ENCODE data around the gene VKORC1. TPM values are rescaled to one million over a fixed set of nuclear protein-coding genes. Genes with fewer than 3 reads are reported as not detected.

VKORC1 gene
- total RNA-seq, 1 donor from 2014 or later: 53.0 TPM

DNA sequence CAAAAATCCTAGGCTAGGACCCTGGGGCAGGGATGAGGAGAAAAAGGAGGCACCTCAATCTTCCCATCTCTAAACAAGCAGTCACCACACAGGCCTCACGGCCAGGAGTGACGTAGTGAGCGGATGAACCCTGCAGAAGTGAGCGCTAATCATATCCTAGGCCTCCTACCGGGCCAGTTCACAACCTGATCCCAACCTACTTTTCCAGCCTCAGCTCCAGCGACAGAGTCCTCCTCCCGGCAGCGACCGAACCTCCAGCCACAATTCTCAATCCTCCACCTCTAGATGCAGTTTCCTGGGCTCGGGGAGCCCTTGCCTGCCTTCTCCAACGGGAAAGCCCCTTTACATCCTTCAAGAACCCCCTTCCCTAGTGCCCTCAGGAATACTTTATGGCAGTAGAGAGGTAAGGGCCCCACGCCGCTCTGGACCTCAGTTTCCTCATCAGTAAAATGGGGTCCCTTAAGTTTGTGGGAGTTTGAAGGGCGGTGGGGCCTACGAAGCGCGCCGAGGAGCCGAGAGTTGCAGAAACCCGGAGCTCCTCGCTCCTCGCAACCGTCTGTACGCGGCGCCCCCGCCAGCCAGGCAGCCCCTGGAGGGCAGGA, 22.0 kb downstream of the VKORC1 start:
- Mint-ChIP-seq H3K4me3 (peak overlapping the region; percentile 99), H3K27me3 (ENCODE audit: insufficient read depth) (no peaks in the 10 kb centered on the region), H3K27ac (peak overlapping the region; percentile 93), H3K36me3 (ENCODE audit: low read depth) (peaks cover 19% of the 10 kb centered on the region), H3K4me1 (ENCODE audit: low read depth) (peaks cover 43% of the 10 kb centered on the region), H3K9me3 (no peaks in the 10 kb centered on the region)
- intact Hi-C loops (cut with micrococcal nuclease): loop anchor here (2.0 to 10.0 kb wide), 4 partner anchors 282 to 1210 kb away; partner anchors contain the start of genes CDIPT, CFAP119, ITGAX and RNF40
- peak; percentile 17 for DNase-seq (ENCODE audit: low spot score)

DNA sequence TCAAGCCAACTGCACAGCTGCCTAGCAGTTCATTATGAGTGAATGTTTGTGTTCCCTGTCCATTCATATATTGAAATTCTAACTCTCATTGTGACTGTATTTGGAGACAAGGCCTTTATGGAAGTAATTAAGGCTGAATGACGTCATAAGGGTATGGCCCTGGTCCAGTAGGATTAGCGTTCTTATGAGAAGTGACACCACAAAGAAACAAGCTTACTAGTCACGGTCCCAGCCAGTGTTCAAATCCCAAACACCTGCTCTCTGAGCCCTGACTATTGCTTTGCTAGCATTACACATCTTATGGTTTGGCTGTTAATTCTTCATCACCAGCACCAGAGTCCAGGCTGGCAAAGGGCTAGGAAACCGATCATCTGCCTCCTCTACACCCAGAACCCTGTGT, 22.7 kb downstream of the VKORC1 start:
- intact Hi-C loops (cut with micrococcal nuclease): loop anchor here (2.0 to 10.0 kb wide), 4 partner anchors 283 to 1210 kb away; partner anchors contain the start of genes CDIPT, CFAP119, ITGAX and RNF40
- Mint-ChIP-seq H3K27ac (peak overlapping the region; percentile 93), H3K4me3 (peak overlapping the region; percentile 99), H3K36me3 (ENCODE audit: low read depth) (peaks cover 19% of the 10 kb centered on the region), H3K4me1 (ENCODE audit: low read depth) (peaks cover 49% of the 10 kb centered on the region), H3K9me3 (no peaks in the 10 kb centered on the region), H3K27me3 (ENCODE audit: insufficient read depth) (no peaks in the 10 kb centered on the region)
- DNase-seq (ENCODE audit: low spot score): no peak

GRCh38 chr16:31067342-31067741, 27.3 kb downstream of the VKORC1 start:
- H3K36me3 Mint-ChIP-seq (ENCODE audit: low read depth): peaks cover 18% of the 10 kb centered on the region
- no peaks in the 10 kb centered on the region for H3K9me3 Mint-ChIP-seq
- H3K4me3 Mint-ChIP-seq: no peak overlapping the region
- no peak for DNase-seq (ENCODE audit: low spot score)
- no peak overlapping the region for H3K27ac Mint-ChIP-seq
- intact Hi-C loops (cut with micrococcal nuclease): no loop called here
- no peaks in the 10 kb centered on the region for H3K27me3 Mint-ChIP-seq (ENCODE audit: insufficient read depth)
- H3K4me1 Mint-ChIP-seq (ENCODE audit: low read depth): peaks cover 66% of the 10 kb centered on the region

DNA sequence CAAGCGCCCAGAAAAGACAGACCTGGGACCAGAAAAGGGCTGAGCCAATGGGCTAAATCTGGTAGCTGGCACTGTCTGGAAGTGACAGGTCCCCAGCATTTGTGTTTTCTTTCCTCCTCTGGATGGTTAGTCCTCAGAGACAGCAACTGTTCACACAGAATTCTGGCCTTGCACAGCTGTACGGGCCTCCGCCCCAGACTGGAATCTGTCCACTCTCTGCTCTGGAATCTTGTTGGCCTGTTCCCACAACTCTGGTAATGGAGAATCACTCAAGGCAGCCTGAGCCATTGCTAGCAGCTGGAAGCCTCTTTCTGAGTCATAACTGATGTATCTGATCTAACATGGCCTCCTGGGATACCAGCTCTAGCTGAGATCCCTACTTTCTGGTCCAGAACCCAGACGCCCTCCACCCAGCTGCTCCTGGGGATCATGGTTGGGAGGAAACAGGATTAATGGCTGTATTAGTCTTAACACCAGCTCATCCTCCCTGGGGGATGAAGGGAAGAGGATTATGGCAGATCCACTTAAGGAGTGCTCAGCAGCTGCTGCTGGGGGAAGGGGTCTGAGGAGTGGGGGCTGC, 29.6 kb downstream of the VKORC1 start:
- no peaks in the 10 kb centered on the region for H3K27me3 Mint-ChIP-seq (ENCODE audit: insufficient read depth)
- DNase-seq (ENCODE audit: low spot score): no peak
- H3K27ac Mint-ChIP-seq: peak overlapping the region; percentile 70
- intact Hi-C loops (cut with micrococcal nuclease): no loop called here
- H3K4me1 Mint-ChIP-seq (ENCODE audit: low read depth): peaks cover 56% of the 10 kb centered on the region
- H3K36me3 Mint-ChIP-seq (ENCODE audit: low read depth): peaks cover 24% of the 10 kb centered on the region
- no peaks in the 10 kb centered on the region for H3K9me3 Mint-ChIP-seq
- H3K4me3 Mint-ChIP-seq: peak overlapping the region; percentile 76

DNA sequence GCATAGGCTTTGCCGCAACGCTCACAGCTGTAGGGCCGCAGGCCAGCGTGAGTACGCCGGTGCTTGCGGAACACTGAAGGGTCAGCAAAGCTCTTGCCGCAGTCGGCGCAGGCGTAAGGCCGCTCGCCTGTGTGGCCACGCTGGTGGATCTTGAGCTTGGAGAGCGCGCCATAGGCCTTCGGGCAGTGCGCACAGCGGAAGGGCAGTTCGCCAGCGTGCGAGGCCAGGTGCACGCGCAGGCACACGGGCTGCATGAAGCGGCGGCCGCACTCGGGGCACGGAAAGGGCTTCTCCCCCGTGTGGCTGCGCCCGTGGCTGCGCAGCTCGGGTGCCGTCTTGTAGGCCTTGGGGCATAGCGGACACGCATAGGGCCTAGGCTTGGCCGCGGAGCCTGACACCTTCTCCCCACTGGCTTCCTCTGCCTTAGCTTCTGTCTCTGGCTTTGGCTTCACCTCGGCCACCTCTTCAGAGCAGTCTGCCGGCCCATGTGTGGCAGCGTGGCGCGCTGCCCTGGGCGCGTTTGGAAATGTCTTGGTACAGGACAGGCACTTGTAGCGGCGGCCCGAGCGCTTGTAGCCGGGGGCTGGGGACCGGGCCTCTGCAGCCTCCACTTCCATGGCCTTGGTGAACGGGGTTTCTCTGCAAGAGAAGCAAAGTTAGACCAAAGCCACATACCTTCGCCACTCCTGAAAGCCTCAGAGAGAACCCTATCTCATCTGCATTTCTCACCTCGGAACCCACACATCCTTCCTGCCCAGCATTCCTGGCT, 30.6 kb downstream of the VKORC1 start:
- Mint-ChIP-seq H3K4me1 (ENCODE audit: low read depth) (peaks cover 50% of the 10 kb centered on the region), H3K9me3 (no peaks in the 10 kb centered on the region), H3K36me3 (ENCODE audit: low read depth) (peaks cover 27% of the 10 kb centered on the region), H3K27me3 (ENCODE audit: insufficient read depth) (no peaks in the 10 kb centered on the region), H3K27ac (peak overlapping the region; percentile 68), H3K4me3 (peak overlapping the region; percentile 76)
- peak; percentile 33 for DNase-seq (ENCODE audit: low spot score)
- intact Hi-C loops (cut with micrococcal nuclease): no loop called here

GRCh38 chr16:31063495-31063842, 31.1 kb downstream of the VKORC1 start:
- Mint-ChIP-seq H3K27ac (peak overlapping the region; percentile 1), H3K36me3 (ENCODE audit: low read depth) (peaks cover 27% of the 10 kb centered on the region), H3K4me1 (ENCODE audit: low read depth) (peaks cover 47% of the 10 kb centered on the region), H3K27me3 (ENCODE audit: insufficient read depth) (no peaks in the 10 kb centered on the region), H3K4me3 (peak overlapping the region; percentile 57), H3K9me3 (no peaks in the 10 kb centered on the region)
- intact Hi-C loops (cut with micrococcal nuclease): no loop called here
- DNase-seq (ENCODE audit: low spot score): no peak

- H3K36me3 Mint-ChIP-seq (ENCODE audit: low read depth): peaks cover 24% of the 10 kb centered on the region
- intact Hi-C loops (cut with micrococcal nuclease): no loop called here
Observed at GRCh38 chr16:31061813-31062440, 32.7 kb downstream of the VKORC1 start.

DNA sequence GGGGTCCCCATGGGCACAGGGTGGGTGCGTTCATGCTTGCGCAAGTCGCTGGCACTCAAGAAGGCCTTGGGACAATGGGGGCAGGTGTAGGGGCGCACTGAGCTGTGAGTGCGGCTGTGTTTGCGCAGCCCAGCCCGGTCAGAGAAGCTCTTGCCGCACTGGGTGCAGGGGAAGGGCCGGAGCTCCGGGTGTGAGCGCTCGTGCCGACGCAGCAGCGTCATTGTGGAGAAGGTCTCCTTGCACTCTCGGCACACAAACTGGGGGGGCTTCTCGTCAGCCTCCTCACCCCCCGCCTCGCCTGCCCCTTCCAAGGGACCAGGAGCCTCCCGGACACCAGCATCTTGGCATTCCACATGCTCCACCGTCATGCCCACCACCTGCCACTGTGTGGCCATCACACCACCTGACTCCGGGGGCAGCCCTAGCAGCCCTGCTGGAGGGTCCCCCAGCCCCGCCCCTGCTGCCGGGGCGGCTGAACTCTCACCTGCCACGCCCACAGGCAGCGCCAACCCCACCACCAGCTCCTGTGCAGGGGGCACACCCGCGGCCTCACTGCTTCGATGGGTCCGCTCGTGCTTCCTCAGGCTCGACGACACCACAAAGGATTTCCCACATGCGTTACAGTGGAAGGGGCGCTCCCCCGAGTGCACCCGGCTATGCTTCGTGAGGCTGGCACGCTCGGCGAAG, 33.3 kb downstream of the VKORC1 start:
- Mint-ChIP-seq H3K9me3 (no peaks in the 10 kb centered on the region), H3K27me3 (ENCODE audit: insufficient read depth) (no peaks in the 10 kb centered on the region), H3K4me3 (no peak overlapping the region), H3K4me1 (ENCODE audit: low read depth) (peaks cover 33% of the 10 kb centered on the region), H3K36me3 (ENCODE audit: low read depth) (peaks cover 24% of the 10 kb centered on the region), H3K27ac (no peak overlapping the region)
- intact Hi-C loops (cut with micrococcal nuclease): no loop called here
- no peak for DNase-seq (ENCODE audit: low spot score)

More at GRCh38 chr16:31061813-31062440, 32.7 kb downstream of the VKORC1 start:
- no peaks in the 10 kb centered on the region for H3K27me3 Mint-ChIP-seq (ENCODE audit: insufficient read depth)
- H3K4me3 Mint-ChIP-seq: no peak overlapping the region
- no peaks in the 10 kb centered on the region for H3K9me3 Mint-ChIP-seq
- no peak overlapping the region for H3K27ac Mint-ChIP-seq
- DNase-seq (ENCODE audit: low spot score): no peak
- peaks cover 39% of the 10 kb centered on the region for H3K4me1 Mint-ChIP-seq (ENCODE audit: low read depth)

GRCh38 chr16:31055613-31056012, 39.0 kb downstream of the VKORC1 start:
- intact Hi-C loops (cut with micrococcal nuclease): no loop called here
- peaks cover 11% of the 10 kb centered on the region for H3K36me3 Mint-ChIP-seq (ENCODE audit: low read depth)
- no peak for DNase-seq (ENCODE audit: low spot score)
- no peaks in the 10 kb centered on the region for H3K27me3 Mint-ChIP-seq (ENCODE audit: insufficient read depth)
- H3K9me3 Mint-ChIP-seq: no peaks in the 10 kb centered on the region
- H3K4me1 Mint-ChIP-seq (ENCODE audit: low read depth): peaks cover 10% of the 10 kb centered on the region
- no peak overlapping the region for H3K27ac Mint-ChIP-seq
- no peak overlapping the region for H3K4me3 Mint-ChIP-seq

DNA sequence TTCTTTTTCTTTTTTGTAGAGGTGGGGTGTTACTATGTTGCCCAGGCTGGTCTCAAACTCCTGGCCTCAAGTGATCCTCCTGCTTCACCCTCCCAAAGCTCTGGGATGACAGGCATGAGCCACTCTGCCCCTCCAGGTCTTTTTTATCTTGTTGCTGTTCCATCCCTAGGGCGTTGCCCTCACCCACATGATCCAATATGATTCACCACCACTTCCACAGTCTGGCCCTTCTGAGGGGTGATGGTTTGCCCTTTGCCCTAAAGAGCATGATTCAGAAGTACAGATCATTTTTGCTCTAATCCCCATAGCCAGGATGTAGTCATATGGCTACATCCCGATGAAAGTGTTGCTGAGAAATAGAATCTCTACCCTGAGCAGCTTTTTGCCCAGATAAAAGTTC, 42.5 kb downstream of the VKORC1 start:
- intact Hi-C loops (cut with micrococcal nuclease): no loop called here
- Mint-ChIP-seq H3K27ac (no peak overlapping the region), H3K4me3 (no peak overlapping the region), H3K4me1 (ENCODE audit: low read depth) (peaks cover 10% of the 10 kb centered on the region), H3K9me3 (no peaks in the 10 kb centered on the region), H3K27me3 (ENCODE audit: insufficient read depth) (no peaks in the 10 kb centered on the region), H3K36me3 (ENCODE audit: low read depth) (peaks cover 3% of the 10 kb centered on the region)
- DNase-seq (ENCODE audit: low spot score): no peak

- Mint-ChIP-seq H3K4me1 (ENCODE audit: low read depth) (peaks cover 10% of the 10 kb centered on the region), H3K9me3 (no peaks in the 10 kb centered on the region), H3K36me3 (ENCODE audit: low read depth) (peaks cover 3% of the 10 kb centered on the region), H3K27ac (no peak overlapping the region), H3K4me3 (no peak overlapping the region), H3K27me3 (ENCODE audit: insufficient read depth) (no peaks in the 10 kb centered on the region)
- intact Hi-C loops (cut with micrococcal nuclease): no loop called here
- DNase-seq (ENCODE audit: low spot score): no peak
Observed at GRCh38 chr16:31050280-31051030, 44.1 kb downstream of the VKORC1 start.

DNA sequence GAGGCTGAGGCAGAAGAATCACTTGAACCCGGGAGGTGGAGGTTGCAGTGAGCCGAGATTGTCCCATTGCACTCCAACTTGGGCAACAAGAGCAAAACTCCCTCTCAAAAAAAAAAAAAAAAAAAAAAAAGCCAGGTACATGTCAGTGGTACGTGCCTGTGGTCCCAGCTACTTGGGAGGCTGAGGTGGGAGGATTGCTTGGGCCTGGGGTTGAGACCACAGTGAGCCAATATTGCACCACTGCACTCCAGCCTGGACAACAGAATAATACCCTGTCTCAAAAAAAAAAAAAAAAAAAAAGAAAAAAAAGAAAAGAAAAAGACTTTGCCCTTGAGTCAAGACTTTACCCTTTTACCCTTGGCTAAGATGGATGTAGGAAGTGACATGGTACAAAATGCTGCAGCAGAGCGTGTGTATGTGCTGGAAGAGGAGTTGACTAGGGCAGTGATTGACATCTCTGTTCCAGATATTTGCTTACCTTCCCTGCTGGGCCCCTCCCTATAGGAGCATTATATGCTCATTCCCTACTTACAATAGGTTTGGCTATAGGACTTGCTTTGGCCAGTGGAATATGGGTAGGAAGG, 50.6 kb downstream of the VKORC1 start:
- H3K4me3 Mint-ChIP-seq: no peak overlapping the region
- intact Hi-C loops (cut with micrococcal nuclease): no loop called here
- DNase-seq (ENCODE audit: low spot score): no peak
- no peak overlapping the region for H3K27ac Mint-ChIP-seq
- peaks cover 11% of the 10 kb centered on the region for H3K36me3 Mint-ChIP-seq (ENCODE audit: low read depth)
- no peaks in the 10 kb centered on the region for H3K4me1 Mint-ChIP-seq (ENCODE audit: low read depth)
- no peaks in the 10 kb centered on the region for H3K27me3 Mint-ChIP-seq (ENCODE audit: insufficient read depth)
- H3K9me3 Mint-ChIP-seq: no peaks in the 10 kb centered on the region

All from activated T-helper 1 cell treated with anti-CD3 and anti-CD28 coated beads, Interleukin-12 subunit alpha, Interleukin-12 subunit beta, Interleukin-2, Interleukin-4 antibody, amounts not matched to agents 30 ng/mL and 10 ng/mL and 1 ng/mL, durations not matched to agents 14 hours and 24 hours and 36 hours (primary cell).